T-cell (primary cell): Measurements from ENCODE around the gene PARD3B. TPM values are rescaled to one million over a fixed set of nuclear protein-coding genes. Genes with fewer than 3 reads are reported as not detected.
"Not testable (repeated sequence)": the region's sequence is repeated elsewhere in the genome, so short reads cannot be mapped to it uniquely, and the experiment has no call there.

Source experiments
- ATAC-seq, 4 experiments: fragments of 200-7000 bp in 3 of 4; fragments of 150-1000 bp in 1 of 4; cut with Tn5 transposase; replicated peaks in 1 of 4; 1 replicate in 3 of 4; 2 replicates in 1 of 4; pipeline ENCODE4 v1.10.0; 2021; ENCODE audit warnings: moderate library complexity in 3 of 4, mild to moderate bottlenecking in 2 of 4, moderate number of reproducible peaks in 1 of 4
- CTCF ChIA-PET, 2 donors: fragments of 300-600 bp; sonication (Branson Sonifier 250); formaldehyde crosslinking; loops; one replicate each; lab custom pipeline; 2022; ENCODE audit warnings: antibody characterized with exemption in 2 of 2; lab: Charles Lee
- POLR2A ChIA-PET, 2 donors: fragments of 300-600 bp; sonication (Branson Sonifier 250); formaldehyde crosslinking; loops; one replicate each; lab custom pipeline; 2022; ENCODE audit warnings: antibody characterized with exemption in 2 of 2; lab: Charles Lee
- DNase-seq, 35 experiments: peaks; one replicate each; pipeline versions ENCODE4 v3.0.0 to v3.0.0-alpha.2; 2013 to 2023
- H3K27ac ChIP-seq: one replicate; pipeline ENCODE4 v1.5.1; 2013; ENCODE audit warnings: low read length
- H3K27me3 ChIP-seq, 2 experiments: replicated peaks in 1 of 2; 1 replicate in 1 of 2; 2 replicates in 1 of 2; pipeline versions ENCODE4 v1.6.1 to v1.7.0; 2013; ENCODE audit warnings: low read length in 1 of 2, mixed read lengths in 1 of 2; ENCODE audit not compliant: control insufficient read depth in 2 of 2, insufficient read depth in 2 of 2; ENCODE audit errors: extremely low read depth in 1 of 2
- H3K36me3 ChIP-seq, 2 donors: 1 replicate in 1 of 2; 2 replicates in 1 of 2; pipeline versions ENCODE4 v1.6.1 to v1.7.0; 2013; ENCODE audit warnings: low read length in 1 of 2; ENCODE audit not compliant: control insufficient read depth in 2 of 2, insufficient read depth in 1 of 2; ENCODE audit errors: extremely low read depth in 1 of 2
- H3K4me1 ChIP-seq, 2 experiments: 1 replicate in 1 of 2; 2 replicates in 1 of 2; pipeline versions ENCODE4 v1.6.1 to v1.7.0; 2013; ENCODE audit warnings: low read length in 2 of 2, mixed read lengths in 1 of 2; ENCODE audit not compliant: insufficient read depth in 2 of 2, control insufficient read depth in 1 of 2; ENCODE audit errors: extremely low read depth in 1 of 2
- H3K4me3 ChIP-seq, 2 donors: 1 replicate in 1 of 2; 2 replicates in 1 of 2; pipeline versions ENCODE4 v1.5.1 to v1.7.0; 2013; ENCODE audit warnings: mild to moderate bottlenecking in 2 of 2, low read length in 1 of 2, moderate library complexity in 1 of 2; ENCODE audit not compliant: control insufficient read depth in 1 of 2; ENCODE audit errors: extremely low read depth in 1 of 2
- H3K9me3 ChIP-seq: 2 replicates; pipeline ENCODE4 v1.7.0; 2013
- H3K27ac Mint-ChIP-seq, 2 donors: one replicate each; pipeline ENCODE4 v1.8.0; 2020 to 2021; ENCODE audit warnings: mild to moderate bottlenecking in 2 of 2, mixed read lengths in 2 of 2
- H3K27me3 Mint-ChIP-seq, 2 donors: one replicate each; pipeline ENCODE4 v1.8.0; 2021 to 2022; ENCODE audit warnings: mixed read lengths in 2 of 2
- H3K36me3 Mint-ChIP-seq: one replicate; pipeline ENCODE4 v1.8.0; 2021; ENCODE audit warnings: mixed read lengths
- H3K4me1 Mint-ChIP-seq, 3 donors: one replicate each; pipeline ENCODE4 v1.8.0; 2020 to 2022; ENCODE audit warnings: mixed read lengths in 3 of 3, mild to moderate bottlenecking in 1 of 3
- H3K4me3 Mint-ChIP-seq, 3 donors: one replicate each; pipeline ENCODE4 v1.8.0; 2020 to 2022; ENCODE audit warnings: mild to moderate bottlenecking in 3 of 3, mixed read lengths in 3 of 3, moderate library complexity in 3 of 3
- H3K9me3 Mint-ChIP-seq, 3 donors: one replicate each; pipeline ENCODE4 v1.8.0; 2020 to 2022; ENCODE audit warnings: mixed read lengths in 3 of 3
- WGBS: methylation state at CpG from one replicate; pipeline ENCODE4 v1.1.5; 2013; ENCODE audit warnings: missing lambda C conversion rate; ENCODE audit not compliant: insufficient coverage; 5-methylcytosine and 5-hydroxymethylcytosine counted together
- total RNA-seq, 35 experiments: library from RNA in 6 of 35; stranded (reverse) in 6 of 35; fragments of 120-200 nt in 1 of 35; gene quantifications; one replicate each; pipeline versions ENCODE4 v1.2.1 to v1.2.4 and lab custom pipeline; 2013 to 2026

Gene PARD3B
- total RNA-seq, 5 donors from 2014 or later (not counting 1 experiment from before 2014, with no cell fraction given), result 0.75 to 2.0 (median 1.6) TPM

GRCh38 chr2:205483095-205483494, 937.8 kb downstream of the PARD3B start:
- no peak overlapping the region for H3K27ac ChIP-seq
- Mint-ChIP-seq H3K4me3 (no peak overlapping the region), H3K27ac (no peak overlapping the region), H3K36me3 (no peaks in the 10 kb centered on the region), H3K27me3 (peaks cover 0 to 4% of the 10 kb centered on the region in 2 donors), H3K9me3 (no peaks in the 10 kb centered on the region), H3K4me1 (no peaks in the 10 kb centered on the region)
- H3K27me3 ChIP-seq, result no peaks in the 10 kb centered on the region
- ChIA-PET POLR2A (no interaction called here), CTCF (interaction anchor here in 1 of 2 donors (0.6 kb wide), 1 partner anchor 93 kb away, joined by 3 read pairs; no protein-coding TSS in a partner anchor)
- DNase-seq, result no peak
- no peaks in the 10 kb centered on the region for H3K36me3 ChIP-seq
- no peaks in the 10 kb centered on the region for H3K4me1 ChIP-seq
- ATAC-seq, result no peak
- no peak overlapping the region for H3K4me3 ChIP-seq
- H3K9me3 ChIP-seq, result no peaks in the 10 kb centered on the region

- Mint-ChIP-seq H3K36me3 (no peaks in the 10 kb centered on the region), H3K4me1 (no peaks in the 10 kb centered on the region), H3K27me3 (peaks cover 0 to 4% of the 10 kb centered on the region in 2 donors), H3K27ac (no peak overlapping the region), H3K4me3 (no peak overlapping the region), H3K9me3 (no peaks in the 10 kb centered on the region)
- Histone ChIP-seq H3K36me3 (no peaks in the 10 kb centered on the region), H3K9me3 (no peaks in the 10 kb centered on the region), H3K4me3 (no peak overlapping the region), H3K27me3 (no peaks in the 10 kb centered on the region), H3K27ac (no peak overlapping the region), H3K4me1 (no peaks in the 10 kb centered on the region)
- WGBS, result 100% methylated on average over 1 of the region's 2 CpGs
- ATAC-seq (no peak), DNase-seq (no peak)
- ChIA-PET CTCF (no interaction called here), POLR2A (no interaction called here)
Observed at GRCh38 chr2:205484215-205484614, 938.9 kb downstream of the PARD3B start.

GRCh38 chr2:205484764-205485163, 939.5 kb downstream of the PARD3B start:
- no peaks in the 10 kb centered on the region for H3K4me1 Mint-ChIP-seq
- H3K36me3 ChIP-seq, result no peaks in the 10 kb centered on the region
- WGBS, result 100% methylated on average over 1 of the region's 4 CpGs
- DNase-seq, result no peak
- no peaks in the 10 kb centered on the region for H3K27me3 ChIP-seq
- ChIA-PET POLR2A (no interaction called here), CTCF (no interaction called here)
- H3K27ac Mint-ChIP-seq, result no peak overlapping the region
- H3K4me3 Mint-ChIP-seq, result no peak overlapping the region
- H3K27ac ChIP-seq, result no peak overlapping the region
- no peaks in the 10 kb centered on the region for H3K4me1 ChIP-seq
- peaks cover 0 to 4% of the 10 kb centered on the region in 2 donors for H3K27me3 Mint-ChIP-seq
- no peaks in the 10 kb centered on the region for H3K9me3 Mint-ChIP-seq
- no peak overlapping the region for H3K4me3 ChIP-seq
- no peaks in the 10 kb centered on the region for H3K9me3 ChIP-seq
- no peaks in the 10 kb centered on the region for H3K36me3 Mint-ChIP-seq
- ATAC-seq, result no peak

GRCh38 chr2:205493528-205493927, 948.3 kb downstream of the PARD3B start:
- H3K9me3 Mint-ChIP-seq, H3K27me3 ChIP-seq, H3K4me1 Mint-ChIP-seq, H3K27ac Mint-ChIP-seq, POLR2A ChIA-PET, H3K36me3 Mint-ChIP-seq, H3K4me3 ChIP-seq, CTCF ChIA-PET, ATAC-seq, H3K4me1 ChIP-seq, DNase-seq, H3K27ac ChIP-seq, H3K9me3 ChIP-seq, H3K36me3 ChIP-seq, H3K4me3 Mint-ChIP-seq: not testable (repeated sequence)
- no CpG with 5 or more reads among the region's 2 CpGs for WGBS
- peaks cover 0 to 10% of the 10 kb centered on the region in 2 donors for H3K27me3 Mint-ChIP-seq

- ChIA-PET CTCF (no interaction called here), POLR2A (no interaction called here)
- DNase-seq (no peak), ATAC-seq (no peak)
- H3K27ac Mint-ChIP-seq, result no peak overlapping the region
- peaks cover 5% of the 10 kb centered on the region for H3K36me3 Mint-ChIP-seq
- H3K27me3 ChIP-seq, result no peaks in the 10 kb centered on the region
- WGBS, result 91% methylated on average over 4 of the region's 7 CpGs
- H3K27me3 Mint-ChIP-seq, result peaks cover 0 to 10% of the 10 kb centered on the region in 2 donors
- H3K4me3 Mint-ChIP-seq, result no peak overlapping the region
- no peaks in the 10 kb centered on the region for H3K9me3 ChIP-seq
- no peaks in the 10 kb centered on the region for H3K4me1 ChIP-seq
- peaks cover 0 to under 1% (median 0%) of the 10 kb centered on the region in 3 donors for H3K4me1 Mint-ChIP-seq
- H3K4me3 ChIP-seq, result no peak overlapping the region
- H3K36me3 ChIP-seq, result no peaks in the 10 kb centered on the region
- peaks cover 4 to 5% (median 5%) of the 10 kb centered on the region in 3 donors for H3K9me3 Mint-ChIP-seq
- H3K27ac ChIP-seq, result no peak overlapping the region
Observed at GRCh38 chr2:205494537-205495235, 949.4 kb downstream of the PARD3B start.

- ChIA-PET POLR2A (interaction anchor here in 1 of 2 donors (0.6 kb wide), 1 partner anchor 486 kb away, joined by 3 read pairs; no protein-coding TSS in a partner anchor), CTCF (no interaction called here)
- no CpG with 5 or more reads among the region's 1 CpG for WGBS
- no peak overlapping the region for H3K27ac ChIP-seq
- H3K27me3 ChIP-seq, result no peaks in the 10 kb centered on the region
- Mint-ChIP-seq H3K4me3 (no peak overlapping the region), H3K9me3 (peaks cover 4 to 5% (median 5%) of the 10 kb centered on the region in 3 donors), H3K27me3 (peaks cover 0 to 10% of the 10 kb centered on the region in 2 donors), H3K36me3 (peaks cover 3% of the 10 kb centered on the region), H3K4me1 (peaks cover 0 to 2% (median 0%) of the 10 kb centered on the region in 3 donors), H3K27ac (no peak overlapping the region)
- H3K4me1 ChIP-seq, result no peaks in the 10 kb centered on the region
- H3K36me3 ChIP-seq, result no peaks in the 10 kb centered on the region
- H3K9me3 ChIP-seq, result no peaks in the 10 kb centered on the region
- DNase-seq (no peak), ATAC-seq (no peak)
- H3K4me3 ChIP-seq, result no peak overlapping the region
Observed at GRCh38 chr2:205495819-205496218, 950.5 kb downstream of the PARD3B start.
